ENCODE measurements around the gene POLR1H. TPM values are rescaled to one million over a fixed set of nuclear protein-coding genes. Genes with fewer than 3 reads are reported as not detected.

The POLR1H gene
- total and polyA plus RNA-seq, 7 donors: 15.4 to 32.9 (median 23.7) TPM

DNA sequence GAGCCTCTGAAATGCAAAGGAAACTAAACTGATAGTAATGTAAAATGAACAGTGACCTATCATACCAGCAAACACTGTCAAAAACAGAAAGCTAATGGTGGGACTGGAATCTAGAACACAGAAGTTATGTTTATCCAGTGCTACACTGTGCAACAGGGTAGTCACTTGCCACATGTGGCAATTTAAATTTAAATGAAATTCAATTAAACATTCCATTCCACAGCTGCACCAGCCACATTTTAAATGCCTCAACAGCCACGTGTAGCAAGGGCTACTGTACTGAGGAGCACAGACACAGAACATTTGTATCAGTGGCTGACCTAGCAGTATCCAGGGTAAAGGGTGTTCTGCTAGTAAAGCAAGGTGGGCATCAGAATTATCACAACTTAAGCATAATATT lies 5.6 kb upstream of the POLR1H start:
- no peak for ATAC-seq
- DNase-seq: no peak
- H3K27ac ChIP-seq: no peak overlapping the region
- H3K4me1 ChIP-seq: peaks cover 8% of the 10 kb centered on the region
- TF ChIP-seq, protein P1, sequence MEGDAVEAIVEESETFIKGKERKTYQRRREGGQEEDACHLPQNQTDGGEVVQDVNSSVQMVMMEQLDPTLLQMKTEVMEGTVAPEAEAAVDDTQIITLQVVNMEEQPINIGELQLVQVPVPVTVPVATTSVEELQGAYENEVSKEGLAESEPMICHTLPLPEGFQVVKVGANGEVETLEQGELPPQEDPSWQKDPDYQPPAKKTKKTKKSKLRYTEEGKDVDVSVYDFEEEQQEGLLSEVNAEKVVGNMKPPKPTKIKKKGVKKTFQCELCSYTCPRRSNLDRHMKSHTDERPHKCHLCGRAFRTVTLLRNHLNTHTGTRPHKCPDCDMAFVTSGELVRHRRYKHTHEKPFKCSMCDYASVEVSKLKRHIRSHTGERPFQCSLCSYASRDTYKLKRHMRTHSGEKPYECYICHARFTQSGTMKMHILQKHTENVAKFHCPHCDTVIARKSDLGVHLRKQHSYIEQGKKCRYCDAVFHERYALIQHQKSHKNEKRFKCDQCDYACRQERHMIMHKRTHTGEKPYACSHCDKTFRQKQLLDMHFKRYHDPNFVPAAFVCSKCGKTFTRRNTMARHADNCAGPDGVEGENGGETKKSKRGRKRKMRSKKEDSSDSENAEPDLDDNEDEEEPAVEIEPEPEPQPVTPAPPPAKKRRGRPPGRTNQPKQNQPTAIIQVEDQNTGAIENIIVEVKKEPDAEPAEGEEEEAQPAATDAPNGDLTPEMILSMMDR (IDR thresholded peaks at IDR 0.05): no peak
- H3K27me3 ChIP-seq (ENCODE audit: insufficient read depth in 3 of 3, low read length in 2 of 3): no peaks in the 10 kb centered on the region
- H3K9me3 ChIP-seq: no peaks in the 10 kb centered on the region
- H3K4me3 ChIP-seq: no peak overlapping the region
- WGBS, 3 donors: 63 to 73% (median 68%) methylated on average over 1 of the region's 1 CpG
- intact Hi-C loops (cut with DNase I): no loop called here
- H3K36me3 ChIP-seq (ENCODE audit: insufficient read depth in 1 of 2, low read depth in 1 of 2): peaks cover 6 to 41% of the 10 kb centered on the region in 2 donors

DNA sequence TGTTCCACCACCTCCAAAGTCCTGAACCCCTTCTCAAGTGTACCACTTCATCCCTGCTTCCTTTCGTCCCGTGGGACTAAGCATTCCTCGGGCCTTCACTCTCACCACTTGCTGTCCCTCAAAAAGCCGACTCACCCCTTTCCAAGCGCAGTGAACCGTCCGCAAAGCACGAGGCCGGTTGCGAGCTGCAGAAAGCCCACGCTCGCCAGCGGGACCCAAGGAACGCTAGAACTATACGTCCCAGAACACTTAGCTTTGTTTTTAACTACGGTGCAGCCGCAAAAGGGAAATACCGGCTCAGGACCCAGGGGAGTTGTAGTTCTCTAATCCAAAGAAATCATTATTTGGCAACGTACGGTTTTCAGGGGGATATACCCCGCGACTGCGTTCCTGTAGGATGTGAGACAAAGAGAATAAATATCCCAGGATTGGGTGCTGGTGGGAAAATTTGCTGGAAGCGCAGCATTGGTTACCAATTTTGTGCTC lies 416 bp upstream of the POLR1H start:
- peak; percentile 41 to 69 for DNase-seq
- peak; percentile 13 to 57 (median 24) for ATAC-seq
- intact Hi-C loops (cut with DNase I): no loop called here
- Histone ChIP-seq H3K27me3 (ENCODE audit: insufficient read depth in 3 of 3, low read length in 2 of 3) (no peaks in the 10 kb centered on the region), H3K4me1 (peaks cover 34% of the 10 kb centered on the region), H3K36me3 (ENCODE audit: insufficient read depth in 1 of 2, low read depth in 1 of 2) (peaks cover 6 to 62% of the 10 kb centered on the region in 2 donors), H3K4me3 (peak overlapping the region; percentile 94), H3K9me3 (no peaks in the 10 kb centered on the region), H3K27ac (peak overlapping the region; percentile 87)
- TF ChIP-seq, protein P1 (IDR thresholded peaks at IDR 0.05): no peak
- 0 to 1% (median 0%) methylated on average over 24 of the region's 24 CpGs for WGBS, 3 donors

DNA sequence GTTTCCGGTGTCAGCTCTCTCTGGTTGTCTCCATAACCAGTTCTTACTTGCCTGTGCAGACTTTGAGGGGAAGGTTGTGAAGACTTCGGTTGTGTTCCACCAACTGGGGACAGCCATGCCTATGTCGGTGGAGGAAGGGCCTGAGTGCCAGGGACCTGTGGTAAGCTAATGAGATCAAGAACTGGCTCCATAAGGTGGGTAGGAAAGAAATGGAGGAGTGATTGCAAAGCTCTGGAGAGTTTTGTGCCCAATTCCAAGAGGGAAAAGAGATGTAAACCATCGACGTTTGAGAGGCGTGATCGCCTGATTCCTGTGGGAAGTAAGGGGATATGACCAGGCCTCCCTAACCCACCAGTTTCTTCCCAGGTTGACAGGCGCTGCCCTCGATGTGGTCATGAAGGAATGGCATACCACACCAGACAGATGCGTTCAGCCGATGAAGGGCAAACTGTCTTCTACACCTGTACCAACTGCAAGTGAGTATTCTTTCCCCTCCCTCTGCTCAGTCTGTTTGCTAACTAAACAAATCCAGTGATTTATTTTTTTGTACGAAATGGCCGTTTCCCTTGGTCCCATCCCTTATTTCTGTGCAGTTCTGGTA lies 893 bp downstream of the POLR1H start:
- Histone ChIP-seq H3K36me3 (ENCODE audit: insufficient read depth in 1 of 2, low read depth in 1 of 2) (peaks cover 6 to 50% of the 10 kb centered on the region in 2 donors), H3K9me3 (no peaks in the 10 kb centered on the region), H3K27ac (peak overlapping the region; percentile 87), H3K27me3 (ENCODE audit: insufficient read depth in 3 of 3, low read length in 2 of 3) (no peaks in the 10 kb centered on the region), H3K4me1 (peaks cover 40% of the 10 kb centered on the region), H3K4me3 (peak overlapping the region; percentile 94)
- 40 to 49% (median 46%) methylated on average over 13 of the region's 13 CpGs for WGBS, 3 donors
- ATAC-seq: peak in 2 of 4 donors; percentile 34 to 44
- DNase-seq: no peak
- intact Hi-C loops (cut with DNase I): no loop called here
- TF ChIP-seq, protein P1 (IDR thresholded peaks at IDR 0.05): no peak

DNA sequence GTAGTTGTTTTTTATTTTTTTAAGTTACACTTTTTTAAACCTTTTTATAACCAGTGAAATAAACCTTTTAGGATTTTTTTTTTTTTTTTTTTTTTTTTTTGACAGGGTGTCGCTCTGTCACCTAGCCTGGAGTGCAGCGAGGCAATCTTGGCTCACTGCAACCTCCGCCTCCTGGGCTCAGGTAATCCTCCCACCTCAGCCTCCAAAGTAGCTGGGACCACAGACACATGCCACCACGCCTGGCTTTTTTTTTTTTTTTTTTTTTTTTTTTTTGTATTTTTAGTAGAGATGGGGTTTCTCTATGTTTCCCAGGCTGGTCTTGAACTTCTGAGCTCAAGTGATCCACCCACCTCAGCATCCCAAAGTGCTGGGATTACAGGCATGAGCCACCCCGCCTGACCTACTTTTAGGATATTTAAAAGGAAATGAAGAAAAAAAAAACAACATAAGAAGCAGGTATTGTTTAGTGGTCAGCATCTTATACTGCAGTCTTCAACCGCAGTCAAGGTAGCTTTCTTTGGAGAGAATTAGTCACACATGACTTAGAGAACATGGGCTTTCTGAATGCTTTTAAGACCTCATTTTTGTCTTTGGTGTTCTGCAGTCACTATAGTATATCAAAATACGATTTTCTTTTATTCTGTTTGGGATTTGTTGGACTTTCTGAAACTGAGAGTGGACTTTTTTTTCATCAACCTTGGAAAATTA lies 1.6 kb downstream of the POLR1H start:
- no peak for ATAC-seq
- peak overlapping the region; percentile 94 for H3K4me3 ChIP-seq
- no peaks in the 10 kb centered on the region for H3K27me3 ChIP-seq (ENCODE audit: insufficient read depth in 3 of 3, low read length in 2 of 3)
- H3K9me3 ChIP-seq: no peaks in the 10 kb centered on the region
- TF ChIP-seq, protein P1 (IDR thresholded peaks at IDR 0.05): no peak
- H3K36me3 ChIP-seq (ENCODE audit: insufficient read depth in 1 of 2, low read depth in 1 of 2): peaks cover 6 to 43% of the 10 kb centered on the region in 2 donors
- H3K4me1 ChIP-seq: peaks cover 42% of the 10 kb centered on the region
- peak overlapping the region; percentile 87 for H3K27ac ChIP-seq
- intact Hi-C loops (cut with DNase I): no loop called here
- WGBS, 3 donors: 83 to 92% (median 87%) methylated on average over 7 of the region's 7 CpGs
- DNase-seq: no peak
